Measurements from ENCODE around the gene HDHD5. TPM values are rescaled to one million over a fixed set of nuclear protein-coding genes. Genes with fewer than 3 reads are reported as not detected.

The HDHD5 gene
- total and polyA plus RNA-seq, 10 of the 15 experiments (the other 5 are each of a cell fraction or from before 2014, with no cell fraction given): 1.7 to 68.0 (median 49.9) TPM

DNA sequence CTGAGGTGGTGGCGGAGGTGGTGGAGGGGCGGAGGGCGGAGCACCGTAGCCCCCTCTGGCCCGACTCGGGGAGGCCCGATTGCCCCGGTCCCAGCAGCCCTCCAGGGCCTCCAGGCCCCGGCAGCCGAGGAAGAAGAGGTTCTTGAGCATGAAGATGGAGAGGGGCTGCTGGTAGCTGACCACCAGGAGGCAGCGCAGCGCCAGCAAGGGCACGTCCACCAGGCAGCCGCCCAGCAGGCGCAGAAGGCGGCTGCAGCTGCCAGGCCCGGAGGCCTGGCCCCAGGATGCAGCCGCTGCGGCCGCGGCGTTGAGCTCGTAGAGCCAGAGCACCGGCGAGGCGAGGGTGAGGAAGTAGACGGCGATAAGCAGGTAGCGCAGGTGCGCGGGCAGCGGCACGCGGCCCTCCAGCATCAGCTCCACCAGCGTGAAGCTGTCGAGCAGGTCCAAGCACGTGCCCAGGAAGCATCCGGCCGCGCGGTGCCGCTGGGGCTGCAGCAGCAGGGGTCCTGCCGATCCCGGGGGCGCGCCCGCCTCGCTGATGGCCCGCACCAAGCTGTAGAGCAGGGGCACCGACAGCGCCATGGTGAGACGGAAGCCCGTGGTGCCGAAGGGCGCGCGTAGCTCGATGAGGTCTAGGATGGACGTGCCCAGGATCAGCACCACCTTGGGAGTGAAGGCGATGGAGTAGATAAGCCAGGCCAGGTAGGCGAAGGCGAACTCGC, 39.4 kb downstream of the HDHD5 start:
- no peak overlapping the region for H3K4me2 ChIP-seq (ENCODE audit: control insufficient read depth, insufficient read depth)
- H3K36me3 ChIP-seq (ENCODE audit: control insufficient read depth in 2 of 2, insufficient read depth in 2 of 2, low read length in 1 of 2): no peaks in the 10 kb centered on the region
- in situ Hi-C loops (cut with MboI) (no loop called here), intact Hi-C loops (cut with micrococcal nuclease; ENCODE audit: unreplicated experiment) (no loop called here)
- no peaks in the 10 kb centered on the region for H3K79me2 ChIP-seq (ENCODE audit: control insufficient read depth, insufficient read depth, low read length)
- TF ChIP-seq, protein P1, sequence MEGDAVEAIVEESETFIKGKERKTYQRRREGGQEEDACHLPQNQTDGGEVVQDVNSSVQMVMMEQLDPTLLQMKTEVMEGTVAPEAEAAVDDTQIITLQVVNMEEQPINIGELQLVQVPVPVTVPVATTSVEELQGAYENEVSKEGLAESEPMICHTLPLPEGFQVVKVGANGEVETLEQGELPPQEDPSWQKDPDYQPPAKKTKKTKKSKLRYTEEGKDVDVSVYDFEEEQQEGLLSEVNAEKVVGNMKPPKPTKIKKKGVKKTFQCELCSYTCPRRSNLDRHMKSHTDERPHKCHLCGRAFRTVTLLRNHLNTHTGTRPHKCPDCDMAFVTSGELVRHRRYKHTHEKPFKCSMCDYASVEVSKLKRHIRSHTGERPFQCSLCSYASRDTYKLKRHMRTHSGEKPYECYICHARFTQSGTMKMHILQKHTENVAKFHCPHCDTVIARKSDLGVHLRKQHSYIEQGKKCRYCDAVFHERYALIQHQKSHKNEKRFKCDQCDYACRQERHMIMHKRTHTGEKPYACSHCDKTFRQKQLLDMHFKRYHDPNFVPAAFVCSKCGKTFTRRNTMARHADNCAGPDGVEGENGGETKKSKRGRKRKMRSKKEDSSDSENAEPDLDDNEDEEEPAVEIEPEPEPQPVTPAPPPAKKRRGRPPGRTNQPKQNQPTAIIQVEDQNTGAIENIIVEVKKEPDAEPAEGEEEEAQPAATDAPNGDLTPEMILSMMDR (IDR thresholded peaks at IDR 0.05 in 2 of 3, conservative IDR thresholded peaks at IDR 0.05 in 1 of 3; ENCODE audit: control insufficient read depth in 2 of 3, extremely low read depth in 1 of 3, insufficient read depth in 1 of 3, low read depth in 3 of 3, low read length in 3 of 3): peak in 1 of 3 experiments; percentile 20; a peak in 1 of 6 replicates
- TF ChIP-seq, protein P2, sequence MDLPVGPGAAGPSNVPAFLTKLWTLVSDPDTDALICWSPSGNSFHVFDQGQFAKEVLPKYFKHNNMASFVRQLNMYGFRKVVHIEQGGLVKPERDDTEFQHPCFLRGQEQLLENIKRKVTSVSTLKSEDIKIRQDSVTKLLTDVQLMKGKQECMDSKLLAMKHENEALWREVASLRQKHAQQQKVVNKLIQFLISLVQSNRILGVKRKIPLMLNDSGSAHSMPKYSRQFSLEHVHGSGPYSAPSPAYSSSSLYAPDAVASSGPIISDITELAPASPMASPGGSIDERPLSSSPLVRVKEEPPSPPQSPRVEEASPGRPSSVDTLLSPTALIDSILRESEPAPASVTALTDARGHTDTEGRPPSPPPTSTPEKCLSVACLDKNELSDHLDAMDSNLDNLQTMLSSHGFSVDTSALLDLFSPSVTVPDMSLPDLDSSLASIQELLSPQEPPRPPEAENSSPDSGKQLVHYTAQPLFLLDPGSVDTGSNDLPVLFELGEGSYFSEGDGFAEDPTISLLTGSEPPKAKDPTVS (IDR thresholded peaks at IDR 0.05; ENCODE audit: low read depth, low read length): no peak
- FAIRE-seq (no peak), DNase-seq (ENCODE audit: low read depth, low spot score) (no peak), ATAC-seq (no peak)
- H3K9ac ChIP-seq (ENCODE audit: control insufficient read depth, insufficient read depth, low read length): no peak overlapping the region
- RAD21 ChIA-PET (ENCODE audit: unreplicated experiment): no interaction called here
- no TSS peak for BruUV-seq (replicated peaks)
- no peak overlapping the region for H3K27ac ChIP-seq (ENCODE audit: control insufficient read depth, insufficient read depth)
- 78% methylated on average over 59 of the region's 63 CpGs for WGBS (ENCODE audit: insufficient coverage, insufficient replicate concordance, low lambda C conversion rate, missing lambda C conversion rate)
- H3K9me3 ChIP-seq (replicated peaks; ENCODE audit: control insufficient read depth, insufficient read depth, low read length): no peaks in the 10 kb centered on the region
- CTCF ChIA-PET: no interaction called here
- H3K4me1 ChIP-seq (ENCODE audit: control insufficient read depth, insufficient read depth, low read length): peaks cover 18% of the 10 kb centered on the region
- H3K27me3 ChIP-seq (replicated peaks in 1 of 2; ENCODE audit: control insufficient read depth in 2 of 2, insufficient read depth in 2 of 2, low read length in 1 of 2): peaks cover 4 to 10% of the 10 kb centered on the region in 2 experiments
- H4K20me1 ChIP-seq (ENCODE audit: control insufficient read depth, insufficient read depth): peaks cover 4% of the 10 kb centered on the region; the same call in 1 of the 2 replicates
- no peak overlapping the region for H2AFZ ChIP-seq (ENCODE audit: control insufficient read depth, low read depth, low read length)
- POLR2A ChIA-PET: no interaction called here
- H3K4me3 ChIP-seq: no peak overlapping the region
- SMC1A ChIA-PET (ENCODE audit: uncharacterized antibody, unreplicated experiment): no interaction called here
